ENCODE data around the gene SF3A1.
"Not testable (repeated sequence)": the region's sequence is repeated elsewhere in the genome, so short reads cannot be mapped to it uniquely, and the experiment has no call there.

Gene SF3A1, protein sequence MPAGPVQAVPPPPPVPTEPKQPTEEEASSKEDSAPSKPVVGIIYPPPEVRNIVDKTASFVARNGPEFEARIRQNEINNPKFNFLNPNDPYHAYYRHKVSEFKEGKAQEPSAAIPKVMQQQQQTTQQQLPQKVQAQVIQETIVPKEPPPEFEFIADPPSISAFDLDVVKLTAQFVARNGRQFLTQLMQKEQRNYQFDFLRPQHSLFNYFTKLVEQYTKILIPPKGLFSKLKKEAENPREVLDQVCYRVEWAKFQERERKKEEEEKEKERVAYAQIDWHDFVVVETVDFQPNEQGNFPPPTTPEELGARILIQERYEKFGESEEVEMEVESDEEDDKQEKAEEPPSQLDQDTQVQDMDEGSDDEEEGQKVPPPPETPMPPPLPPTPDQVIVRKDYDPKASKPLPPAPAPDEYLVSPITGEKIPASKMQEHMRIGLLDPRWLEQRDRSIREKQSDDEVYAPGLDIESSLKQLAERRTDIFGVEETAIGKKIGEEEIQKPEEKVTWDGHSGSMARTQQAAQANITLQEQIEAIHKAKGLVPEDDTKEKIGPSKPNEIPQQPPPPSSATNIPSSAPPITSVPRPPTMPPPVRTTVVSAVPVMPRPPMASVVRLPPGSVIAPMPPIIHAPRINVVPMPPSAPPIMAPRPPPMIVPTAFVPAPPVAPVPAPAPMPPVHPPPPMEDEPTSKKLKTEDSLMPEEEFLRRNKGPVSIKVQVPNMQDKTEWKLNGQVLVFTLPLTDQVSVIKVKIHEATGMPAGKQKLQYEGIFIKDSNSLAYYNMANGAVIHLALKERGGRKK

DNA sequence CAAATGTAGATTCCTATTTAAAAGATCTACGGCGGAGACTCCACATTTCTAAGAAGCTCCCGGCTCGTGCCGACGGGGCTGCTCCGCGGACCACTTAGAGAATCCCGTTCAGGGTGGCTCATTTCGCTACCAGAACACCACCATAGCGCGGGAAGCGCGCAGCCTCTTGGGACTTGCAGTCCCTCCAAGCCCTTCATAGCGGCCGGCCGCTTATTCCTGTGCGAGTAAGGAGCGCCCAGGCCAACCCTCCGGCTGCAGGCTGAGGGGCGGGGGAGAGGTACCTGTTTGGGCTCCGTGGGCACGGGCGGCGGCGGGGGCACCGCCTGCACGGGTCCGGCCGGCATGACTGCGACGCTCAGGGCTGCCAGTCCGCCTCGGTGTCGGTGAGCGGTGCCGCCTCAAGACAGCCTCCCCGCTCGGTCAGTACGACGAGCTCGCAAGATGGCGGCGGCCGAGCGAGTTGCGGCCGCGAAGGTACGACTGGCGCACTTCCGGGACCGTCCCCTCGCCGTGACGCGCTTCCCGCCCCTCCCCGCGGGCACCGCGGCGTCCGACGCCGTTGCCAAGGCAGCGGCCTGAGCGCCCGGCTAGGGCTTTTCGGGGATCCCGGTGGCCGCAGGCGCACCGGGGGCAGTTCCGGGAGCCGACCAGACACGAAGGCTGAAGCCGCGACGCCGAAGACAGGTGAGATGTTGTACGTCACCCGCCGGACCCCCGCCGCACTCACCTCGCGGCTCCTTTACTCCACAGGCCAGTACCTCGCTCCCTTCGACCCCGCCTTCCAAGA lies at the start of gene SF3A1, which contains the start of gene CCDC157:
Gene SF3A1, minus strand, starts transcription at position 446 of the 787 bp plus-strand sequence. Its CDS starts 102 bp downstream, at position 344.
Gene CCDC157, plus strand, starts transcription at position 559 of the 787 bp plus-strand sequence. CDS start 8,994 bp downstream, outside the sequence.
- peak; percentile 93 for DNase-seq

DNA sequence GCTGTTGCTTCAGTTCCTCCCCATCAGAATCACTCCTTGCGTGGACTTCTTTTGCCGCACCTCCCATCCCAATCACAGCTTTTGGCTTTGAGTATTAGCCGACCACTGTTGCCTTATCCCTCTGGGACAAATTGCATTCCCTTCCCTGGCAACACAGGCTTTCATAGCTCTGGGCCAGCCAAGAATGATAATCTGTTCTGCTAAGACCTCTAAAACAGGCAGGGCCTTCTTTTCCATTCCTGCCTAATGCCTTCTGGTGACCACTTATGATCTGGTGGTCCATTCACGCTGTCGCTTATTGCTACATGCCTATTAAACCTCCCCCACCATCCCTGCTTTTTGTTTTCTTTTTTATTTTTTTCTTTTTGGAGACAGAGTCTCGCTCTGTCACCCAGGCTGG lies 49.7 kb upstream of the SF3A1 start:
- DNase-seq, result no peak

DNA sequence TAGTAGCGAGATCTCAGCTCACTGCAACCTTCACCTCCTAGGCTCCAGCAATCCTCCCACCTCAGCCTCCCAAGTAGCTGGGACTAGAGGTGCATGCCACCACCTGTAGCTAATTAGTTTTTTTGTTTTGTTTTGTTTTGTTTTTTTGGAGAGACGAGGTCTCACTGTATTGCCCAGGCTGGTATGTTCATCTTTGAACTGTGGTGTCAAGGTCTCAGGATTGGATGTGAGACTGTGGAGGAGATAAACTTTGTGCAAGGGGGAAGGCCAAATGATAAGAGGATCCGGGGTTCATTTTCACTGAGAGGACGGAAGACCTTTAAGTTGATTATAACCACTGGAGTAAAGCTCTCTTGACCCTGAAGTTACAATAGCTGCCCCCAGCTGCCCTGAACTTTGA lies 49.0 kb upstream of the SF3A1 start:
- no peak for DNase-seq

DNA sequence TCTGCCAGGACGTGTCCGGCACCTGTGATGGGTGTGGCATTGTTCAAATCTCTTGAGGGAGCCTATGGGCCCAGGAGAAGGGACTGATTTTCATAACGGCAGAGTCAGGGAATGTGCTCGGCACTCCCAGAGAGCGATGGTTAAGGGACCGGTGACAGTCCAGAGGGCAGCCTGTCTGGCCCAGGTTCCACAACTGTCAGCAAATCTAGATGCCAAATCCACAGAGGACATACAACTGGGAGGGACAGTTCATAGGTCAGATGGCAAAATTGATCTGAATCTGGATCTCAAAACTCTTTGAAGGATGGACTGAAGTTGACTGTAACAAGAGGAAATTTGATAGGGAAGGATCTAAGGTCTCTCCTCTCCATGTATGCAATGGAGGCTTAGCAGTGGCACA lies 47.6 kb upstream of the SF3A1 start:
- DNase-seq, result no peak

DNA sequence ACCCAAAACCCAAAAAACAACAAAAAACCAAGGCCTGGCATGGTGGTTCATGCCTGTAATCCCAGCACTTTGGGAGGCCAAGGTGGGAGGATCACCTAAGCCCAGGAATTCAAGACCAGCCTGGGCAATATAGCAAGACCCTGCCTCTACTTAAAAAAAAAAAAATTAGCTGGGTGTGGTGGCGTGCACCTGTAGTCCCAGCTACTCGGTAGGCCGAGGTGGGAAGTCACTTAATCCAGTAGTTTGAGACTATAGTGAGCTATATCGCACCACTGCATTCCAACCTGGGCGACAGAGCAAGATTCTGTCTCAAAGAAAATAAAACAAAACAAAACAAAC lies 46.0 kb upstream of the SF3A1 start:
- not testable (repeated sequence) for DNase-seq

DNA sequence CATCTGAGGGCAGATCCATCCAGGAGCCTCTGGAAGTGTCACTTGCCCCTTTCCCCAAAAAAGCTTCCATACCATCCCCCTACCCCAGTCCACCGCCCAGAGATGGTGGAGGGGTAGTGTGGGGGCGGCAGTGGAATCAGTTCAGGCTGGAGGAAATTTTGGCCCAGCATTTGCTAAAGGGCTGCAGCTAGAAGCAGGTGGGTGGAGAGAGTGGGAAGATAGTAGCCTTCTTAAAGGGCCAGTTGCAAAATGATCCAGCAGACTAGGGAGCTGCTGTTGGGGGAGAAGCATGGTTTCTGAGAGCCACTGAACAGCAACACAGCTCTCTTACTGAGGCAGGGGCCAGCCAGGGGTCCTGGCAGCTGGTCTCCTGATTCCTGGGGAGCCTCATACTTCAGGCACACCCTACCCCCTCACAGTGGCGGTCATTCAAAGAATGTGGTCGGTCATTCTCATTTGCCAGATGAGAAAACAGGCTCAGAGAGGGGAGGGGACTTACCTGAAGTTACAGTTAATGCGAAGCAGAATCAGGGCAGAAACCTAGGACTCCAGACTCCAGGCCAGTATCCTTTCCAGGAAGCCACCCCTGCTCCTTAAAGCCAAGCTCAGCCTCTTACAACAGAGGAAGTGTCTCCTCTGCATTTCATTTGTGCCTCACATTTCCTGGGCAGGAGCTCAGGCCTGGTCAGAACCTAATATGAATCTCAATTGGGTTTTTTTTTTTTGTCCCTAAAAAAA lies 45.5 kb upstream of the SF3A1 start:
- no peak for DNase-seq

DNA sequence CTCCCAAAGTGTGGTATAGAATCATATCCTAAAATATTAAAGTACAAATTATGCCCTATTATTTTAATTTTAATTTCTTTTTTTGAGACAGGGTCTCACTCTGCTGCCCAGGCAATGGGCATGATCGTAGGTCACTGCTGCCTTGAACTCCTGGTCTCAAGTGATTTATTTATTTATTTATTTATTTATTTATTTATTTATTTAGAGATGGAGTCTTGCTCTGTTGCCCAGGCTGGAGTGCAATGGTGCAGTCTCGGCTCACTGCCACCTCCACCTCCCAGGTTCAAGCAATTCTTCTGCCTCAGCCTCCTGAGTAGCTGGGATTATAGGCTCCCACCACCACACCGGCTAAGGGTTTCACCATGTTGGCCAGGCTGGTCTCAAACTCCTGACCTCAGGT lies 44.3 kb upstream of the SF3A1 start:
- DNase-seq, result not testable (repeated sequence)

DNA sequence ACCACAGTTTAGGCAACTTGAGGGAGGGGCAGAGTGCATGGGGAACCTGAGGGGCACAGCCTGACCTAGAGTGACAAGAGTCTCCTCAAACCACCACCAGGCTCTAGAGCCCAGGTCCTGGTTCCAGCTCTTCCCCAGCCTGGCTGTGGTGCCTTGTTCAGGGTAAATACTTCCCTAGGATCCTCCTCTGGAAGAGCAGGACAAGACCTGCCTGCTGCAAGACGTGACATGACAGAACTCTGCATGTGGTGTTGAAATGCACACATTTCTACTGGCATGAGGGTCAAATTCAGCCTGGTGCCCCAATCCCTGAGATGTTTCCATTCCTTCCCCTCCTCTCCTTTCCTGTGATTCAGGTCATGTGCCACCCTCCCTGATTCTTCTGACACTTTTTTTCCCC lies 43.5 kb upstream of the SF3A1 start:
- DNase-seq, result no peak

DNA sequence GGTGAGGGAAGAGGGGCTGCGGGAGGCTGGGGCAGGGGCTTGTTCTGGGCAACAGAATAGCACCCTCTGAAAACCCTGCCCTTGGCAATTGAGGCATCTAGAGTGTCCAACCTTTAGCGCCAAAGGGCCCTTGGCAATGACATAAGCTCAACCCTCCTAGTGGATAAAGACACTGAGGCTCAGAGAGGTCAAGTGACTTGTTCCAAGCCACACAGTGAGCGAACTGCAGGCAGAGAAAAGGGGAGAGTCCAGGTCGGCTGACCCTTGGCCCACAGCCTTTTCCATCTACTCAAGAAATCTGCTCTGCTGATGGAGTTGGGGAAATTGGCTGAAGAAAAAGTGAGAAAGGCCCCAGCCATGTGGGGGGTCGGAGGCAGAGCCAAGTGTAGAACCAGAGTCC lies 43.0 kb upstream of the SF3A1 start:
- no peak for DNase-seq

DNA sequence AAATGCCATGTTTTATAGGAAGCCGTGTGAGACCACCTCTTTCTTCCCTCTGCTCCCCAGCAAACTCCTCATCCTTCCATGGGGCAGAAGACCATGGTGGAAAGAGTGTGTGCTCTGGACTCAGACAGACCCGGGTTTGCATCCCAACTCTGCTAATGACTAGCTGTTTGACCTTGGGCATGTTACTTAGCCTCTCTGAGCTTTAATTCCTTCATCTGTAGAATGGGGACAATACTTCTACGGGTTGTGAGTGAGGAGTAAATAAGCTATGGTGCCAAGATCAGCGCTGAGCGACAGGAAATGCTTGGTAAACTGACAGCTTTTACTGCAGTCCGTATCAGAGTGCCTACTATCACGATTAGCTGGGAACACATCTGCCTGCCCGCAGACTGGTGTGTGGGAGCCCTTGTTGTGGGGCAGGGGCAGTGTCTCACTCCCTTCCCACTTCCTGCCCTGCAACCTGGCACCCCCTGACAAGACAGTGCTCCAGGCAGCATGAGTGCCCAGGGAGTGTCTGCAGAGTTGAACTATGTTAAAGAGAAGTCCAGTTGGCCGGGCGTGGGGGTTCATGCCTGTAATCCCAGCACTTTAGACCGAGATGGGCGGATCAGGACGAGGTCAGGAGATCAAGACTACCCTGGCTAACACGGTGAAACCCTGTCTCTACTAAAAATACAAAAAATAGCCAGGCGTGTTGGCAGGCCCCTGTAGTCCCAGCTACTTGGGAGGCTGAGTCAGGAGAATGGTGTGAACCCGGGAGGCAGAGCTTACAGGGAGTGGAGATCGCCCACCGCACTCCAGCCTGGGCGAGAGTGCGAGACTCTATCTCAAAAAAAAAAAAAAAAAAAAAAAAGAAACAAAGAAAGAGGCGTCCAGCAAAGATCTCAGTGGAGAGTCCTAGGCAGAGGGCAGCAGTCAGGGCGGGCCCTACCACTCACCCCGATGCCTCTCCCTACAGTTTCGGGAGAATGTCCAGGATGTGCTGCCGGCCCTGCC lies 42.3 kb upstream of the SF3A1 start:
- DNase-seq, result no peak

DNA sequence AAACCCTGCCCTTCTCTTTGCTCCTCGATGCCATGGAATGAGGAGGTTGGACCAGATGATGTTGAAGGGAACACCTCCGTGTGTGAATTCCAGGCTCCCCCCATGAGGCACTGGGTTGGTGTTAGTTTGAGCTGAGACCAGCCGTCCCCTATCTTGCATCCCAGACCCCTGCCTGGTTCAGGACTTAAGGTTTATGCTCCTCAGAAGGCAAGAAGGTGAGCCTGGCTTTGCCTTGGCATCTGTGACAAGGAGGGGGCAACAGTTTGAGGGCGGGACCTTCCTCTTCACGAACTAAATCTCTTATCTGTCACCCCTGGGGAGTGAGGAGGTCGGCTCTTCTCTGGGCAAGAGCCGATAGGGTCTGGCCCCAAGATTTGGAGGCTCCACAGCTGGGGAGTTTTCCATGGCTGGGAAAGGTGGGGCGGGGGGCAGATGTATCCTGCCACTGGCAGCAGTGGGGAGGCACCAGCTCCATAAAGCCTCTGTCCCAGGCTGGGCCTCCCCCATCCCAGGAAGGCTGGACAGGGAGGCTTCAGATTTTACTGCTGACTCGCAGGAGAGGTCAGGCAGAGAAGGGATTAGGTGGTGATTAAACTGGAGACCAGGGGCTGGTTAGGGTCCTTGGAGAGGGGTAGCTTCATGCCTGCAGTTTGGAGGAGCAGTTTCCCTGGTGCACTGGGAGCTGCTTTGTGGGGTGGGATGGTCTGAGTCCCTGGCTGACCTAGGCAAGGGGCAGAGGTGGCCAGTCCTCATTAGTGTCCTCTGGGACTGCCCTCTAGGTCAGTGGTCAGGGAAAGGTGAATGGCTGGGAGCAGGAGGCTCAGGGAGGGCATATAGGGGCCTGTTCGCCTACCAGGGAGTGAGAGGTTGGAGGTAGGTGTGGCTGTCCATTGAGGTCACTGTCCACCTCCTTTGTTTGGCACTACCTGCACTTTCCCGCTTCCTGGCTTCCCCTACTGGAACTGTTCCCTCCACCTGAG lies 41.3 kb upstream of the SF3A1 start:
- no peak for DNase-seq

DNA sequence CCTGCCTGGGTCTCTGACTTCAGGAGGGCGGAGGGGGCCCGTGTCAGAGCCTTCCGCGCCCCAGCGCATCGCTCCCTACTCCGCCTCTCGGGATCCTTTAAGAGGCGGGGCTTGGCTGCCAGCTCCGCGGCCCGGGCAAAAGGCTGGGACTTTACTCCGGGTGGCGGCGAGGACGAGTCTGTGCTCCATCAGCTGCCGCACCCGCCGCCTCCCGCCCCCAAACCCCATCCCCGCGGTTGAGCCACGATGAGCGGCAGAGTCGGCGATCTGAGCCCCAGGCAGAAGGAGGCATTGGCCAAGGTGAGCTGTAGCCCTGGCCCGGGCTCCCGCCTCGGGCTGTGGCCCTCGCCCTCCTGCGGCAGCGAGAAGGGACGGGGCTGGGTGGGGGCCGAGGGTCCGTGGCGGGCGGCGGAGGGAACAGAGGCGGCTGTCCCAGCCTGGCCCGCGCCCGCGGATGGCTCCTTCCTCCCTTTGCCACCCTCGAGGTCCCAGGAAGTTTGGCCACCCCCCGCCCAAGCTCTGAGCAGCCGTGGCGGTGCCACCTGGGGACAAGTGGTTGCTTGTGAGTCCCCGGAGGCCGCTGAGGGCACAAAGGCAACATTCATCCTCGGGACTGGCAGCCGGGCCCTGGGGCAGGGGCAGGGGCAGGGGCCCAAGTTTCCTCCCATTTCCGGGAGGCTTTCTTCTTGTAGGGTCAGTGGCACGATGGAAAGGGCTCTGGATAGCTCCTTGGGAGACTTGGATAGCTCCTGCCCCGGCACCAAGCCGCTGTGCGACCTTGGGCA lies 40.4 kb upstream of the SF3A1 start, which contains the start of gene SEC14L2:
Gene SEC14L2, plus strand, starts transcription at position 148 of the 785 bp plus-strand sequence. Its CDS starts 99 bp downstream, at position 247.
- DNase-seq, result peak; percentile 79

DNA sequence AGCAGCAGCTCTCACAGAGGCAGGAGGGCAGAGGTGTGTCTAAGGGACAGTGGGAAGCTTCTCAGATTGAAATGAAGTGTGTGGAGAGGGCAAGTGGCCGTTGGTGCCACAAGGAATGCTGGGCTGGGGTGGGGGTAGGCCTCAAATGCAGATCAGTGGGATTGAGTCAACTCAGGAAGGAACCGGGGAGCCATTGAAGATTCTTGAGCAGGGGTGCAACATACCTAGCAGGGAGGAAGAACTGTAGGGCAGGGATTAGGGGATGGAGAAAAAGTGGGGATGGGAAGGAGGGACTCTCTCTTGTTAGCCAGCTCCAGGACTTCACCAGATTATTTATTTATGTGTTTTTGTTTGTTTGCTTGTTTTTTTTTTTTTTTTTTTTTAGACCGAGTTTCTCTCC lies 37.2 kb upstream of the SF3A1 start:
- no peak for DNase-seq

DNA sequence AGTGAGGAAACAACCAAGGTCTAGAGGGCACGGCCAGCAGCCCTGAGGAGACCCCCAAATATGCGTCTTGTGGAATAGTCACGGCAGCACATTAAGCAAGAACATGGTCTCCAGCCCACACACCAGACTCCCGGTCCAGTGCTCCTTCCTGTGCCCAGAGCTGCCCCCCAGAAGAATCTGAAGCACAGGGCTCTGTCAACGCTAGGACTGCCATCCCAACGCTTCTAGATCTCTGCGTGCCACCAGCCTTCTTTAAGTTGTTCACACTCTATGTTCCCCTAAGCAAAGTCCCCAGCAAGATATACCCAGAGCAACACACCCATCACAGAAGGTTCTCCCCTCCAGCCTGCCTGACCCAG lies 36.6 kb upstream of the SF3A1 start:
- no peak for DNase-seq

DNA sequence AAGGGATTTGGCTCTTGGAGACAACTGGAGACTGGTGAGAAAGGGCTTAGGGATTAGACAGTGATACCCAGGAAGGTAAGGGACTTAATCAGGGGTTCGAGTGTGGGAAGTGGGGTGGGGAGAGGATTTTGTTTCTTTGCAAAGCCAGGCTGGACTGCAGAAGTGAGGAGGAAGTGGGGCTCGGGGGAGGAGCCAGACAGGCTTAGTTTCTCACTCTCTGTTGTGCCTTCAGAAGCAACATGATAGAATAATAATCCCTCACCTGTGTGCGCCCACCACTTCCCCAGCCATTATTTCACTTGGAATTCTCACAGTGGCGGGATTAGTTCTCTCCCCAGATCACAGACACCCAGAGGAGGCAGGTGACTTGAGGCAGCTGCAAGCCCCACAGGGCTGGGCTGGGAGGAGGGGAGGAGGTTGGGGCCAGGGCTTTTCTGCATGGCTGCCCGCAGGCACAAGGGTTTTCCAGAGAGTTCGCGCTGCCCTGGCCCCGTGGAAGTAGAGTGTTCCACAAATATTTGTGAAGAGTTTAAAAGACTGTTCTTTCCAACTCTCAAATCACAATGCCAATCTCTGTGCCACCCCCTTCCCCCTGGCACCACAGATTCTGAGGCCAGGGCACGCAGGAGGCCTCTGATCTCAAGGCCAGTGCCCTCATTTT lies 36.1 kb upstream of the SF3A1 start:
- no peak for DNase-seq

DNA sequence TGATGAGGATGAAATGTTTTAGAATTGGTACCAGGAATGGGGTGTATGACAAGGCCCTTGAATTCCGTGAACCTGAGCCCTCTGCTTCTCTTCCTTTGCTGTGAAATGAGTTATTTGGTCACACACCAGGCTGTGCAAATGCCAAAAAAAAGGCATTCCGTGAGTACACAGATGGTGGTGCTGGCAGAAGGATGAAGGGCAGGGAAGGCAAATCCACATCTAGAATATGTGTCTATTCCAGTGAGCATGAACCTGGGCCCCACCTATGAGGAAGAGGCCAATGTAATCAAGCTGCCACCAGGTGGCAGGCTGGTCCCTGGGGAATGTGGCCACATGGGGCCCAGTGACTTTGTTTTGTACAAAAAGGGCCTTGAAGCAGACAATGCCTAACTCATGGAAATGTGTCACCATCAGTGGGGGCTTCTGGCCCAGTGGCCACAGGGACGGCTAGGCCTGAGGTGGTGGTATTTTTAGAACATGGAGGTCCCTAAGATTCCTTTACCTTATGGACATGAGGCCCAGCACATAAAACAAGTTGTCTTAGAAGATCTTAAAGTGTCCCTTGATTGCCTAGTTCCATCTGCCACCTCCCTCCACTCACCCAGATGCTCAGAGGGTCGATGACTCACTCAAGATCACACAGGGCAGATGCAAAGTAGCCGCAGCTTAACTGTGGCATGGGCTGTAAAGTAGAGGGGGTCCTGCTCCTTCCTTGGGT lies 34.4 kb upstream of the SF3A1 start:
- peak; percentile 87 for DNase-seq

DNA sequence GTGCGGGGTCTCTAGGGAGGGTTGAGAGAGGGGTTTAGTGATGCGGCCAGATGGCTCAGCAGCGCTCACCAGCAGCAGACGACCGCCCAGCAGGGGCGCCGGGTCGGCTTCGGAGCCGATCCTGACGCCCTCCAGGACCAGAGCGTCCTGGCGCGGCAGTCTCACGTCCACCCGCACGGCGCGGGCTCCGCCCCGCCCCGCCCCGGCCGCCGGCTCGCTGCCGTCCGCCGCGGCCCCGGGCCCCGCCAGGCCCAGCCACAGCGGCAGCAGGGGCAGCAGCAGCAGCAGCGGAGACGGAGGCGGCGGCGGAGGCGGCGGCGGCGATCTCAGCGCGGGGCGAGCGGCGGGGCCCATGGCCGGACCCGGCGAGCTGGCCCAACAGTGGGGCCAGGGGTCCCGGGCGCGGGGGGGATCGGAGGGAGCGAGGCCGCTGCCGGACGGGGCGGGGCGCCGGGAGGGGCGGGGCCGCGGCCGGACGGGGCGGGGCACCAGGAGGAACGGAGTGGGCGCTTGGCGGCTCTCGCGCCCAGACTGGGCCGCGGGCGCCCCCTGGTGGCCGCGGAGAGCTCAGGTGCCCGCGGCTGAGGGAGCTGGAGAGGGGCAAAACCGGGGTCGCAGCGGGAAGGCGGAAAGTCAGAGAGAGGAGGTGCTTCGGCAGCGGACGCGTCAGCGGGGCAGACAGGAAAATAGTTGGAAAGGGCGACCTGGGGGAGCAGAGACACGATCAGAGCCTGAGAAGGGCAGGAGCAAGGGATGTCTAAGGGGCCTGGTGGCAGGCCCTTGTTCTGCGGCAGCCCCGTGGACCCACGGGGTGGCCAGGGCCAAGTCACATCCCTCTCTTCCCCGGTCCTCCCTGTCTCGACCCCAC lies 30.5 kb upstream of the SF3A1 start, which contains the start of gene RNF215:
Gene RNF215, minus strand, starts transcription at position 452 of the 868 bp plus-strand sequence. Its CDS starts 98 bp downstream, at position 354.
- DNase-seq, result peak; percentile 80
